OCI-LY3 (cell line): Measurements from ENCODE around the gene RBBP4.

ENCODE experiments used
- CTCF ChIP-seq: fragments of 200-600, 300-600 bp; sonication (generic); IDR thresholded peaks from 2 replicates; pipeline ENCODE4 v1.5.1; 2014; ENCODE audit warnings: antibody characterized with exemption, low read length, low read depth
- EZH2phosphoT487 ChIP-seq: fragments of 200-600 bp; shearing (Covaris generic); IDR thresholded peaks from 2 replicates; pipeline ENCODE4 v1.6.1; 2018; ENCODE audit warnings: antibody characterized with exemption, mixed run types, low read depth

DNA sequence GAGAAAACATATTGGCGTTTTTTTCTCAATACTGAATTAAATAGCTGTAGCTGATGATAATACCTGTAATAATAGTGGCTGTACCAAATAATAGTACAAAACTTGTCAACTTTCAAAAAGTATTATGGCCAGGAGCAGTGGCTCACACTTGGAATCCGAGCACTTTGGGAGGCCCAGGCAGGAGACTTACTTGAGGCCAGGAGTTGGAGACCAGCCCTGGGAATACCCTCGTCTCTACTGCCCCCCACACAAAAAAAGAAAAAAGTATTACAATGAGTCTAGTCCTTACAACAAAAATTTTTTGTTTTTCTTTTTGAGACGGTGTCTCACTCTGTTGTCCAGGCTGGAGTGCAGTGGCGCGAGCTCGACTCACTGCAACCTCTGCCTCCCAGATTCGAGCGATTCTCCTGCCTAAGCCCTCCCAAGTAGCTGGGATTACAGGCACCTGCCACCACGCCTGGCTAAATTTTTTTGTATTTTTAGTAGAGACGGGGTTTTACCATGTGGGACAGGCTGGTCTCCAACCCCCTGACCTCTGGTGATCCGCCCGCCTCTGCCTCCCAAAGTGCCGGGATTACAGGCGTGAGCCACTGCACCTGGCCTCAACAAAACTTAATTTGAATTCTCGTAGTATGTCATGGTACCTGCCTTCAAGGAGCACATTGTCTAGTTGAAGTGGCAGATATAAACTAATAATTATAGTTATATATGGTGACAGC is 1.4 kb downstream of the RBBP4 start:
- no peak for TF ChIP-seq CTCF
- no peak for TF ChIP-seq EZH2phosphoT487
